GM10847 (cell line): ENCODE results near the gene MTAP.

ENCODE experiments used
- POLR2A ChIP-seq: IDR thresholded peaks from 2 replicates; pipeline ENCODE4 v1.6.1; 2011; ENCODE audit not compliant: insufficient read length; ENCODE audit errors: extremely low read depth

The MTAP gene

GRCh38 chr9:21817176-21817575 lies 14.7 kb downstream of the MTAP start:
- no peak for TF ChIP-seq POLR2A

DNA sequence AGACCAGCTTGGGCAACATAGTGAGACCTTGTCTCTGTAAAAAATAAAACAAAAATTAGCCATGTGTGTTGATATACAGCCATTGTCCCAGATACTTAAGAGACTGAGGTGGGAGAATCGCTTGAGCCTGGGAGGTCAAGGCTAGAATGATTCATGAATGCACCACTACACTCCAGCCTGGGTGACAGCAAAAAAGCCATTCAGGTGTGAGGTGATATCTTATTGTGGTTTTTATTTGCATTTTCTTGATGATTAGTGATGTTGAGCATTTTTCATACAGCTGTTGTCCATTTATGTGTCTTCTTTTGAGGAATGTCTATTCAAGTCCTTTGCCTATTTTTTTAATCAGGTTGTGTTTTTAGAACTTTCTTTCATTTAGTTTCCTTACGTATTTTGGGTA lies 23.2 kb downstream of the MTAP start:
- TF ChIP-seq POLR2A: no peak

DNA sequence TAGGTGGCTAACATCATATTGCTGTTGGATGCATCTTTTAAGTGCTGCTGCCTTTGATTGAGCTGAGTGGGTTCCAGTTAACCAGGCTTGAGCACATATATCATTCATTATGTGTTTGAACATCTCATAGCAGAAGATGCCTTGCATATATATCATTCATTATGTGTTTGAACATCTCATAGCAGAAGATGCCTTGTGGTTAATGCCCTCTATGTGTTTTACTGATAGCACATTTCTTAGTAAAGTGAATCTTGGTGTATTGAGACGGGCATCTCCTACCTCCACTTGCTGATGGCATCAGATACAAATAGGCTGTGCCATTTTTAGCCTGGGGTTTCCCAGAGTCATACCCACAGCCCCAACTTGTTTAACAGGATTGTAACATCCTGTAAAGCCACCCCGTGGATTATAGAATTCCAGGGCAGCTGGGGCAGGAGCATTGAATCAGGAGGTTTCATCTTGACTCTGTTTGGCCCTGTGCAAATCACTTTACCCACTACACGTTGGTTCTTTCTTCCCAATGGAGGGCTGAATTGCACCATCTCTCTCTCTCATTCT lies 26.5 kb downstream of the MTAP start:
- no peak for TF ChIP-seq POLR2A

DNA sequence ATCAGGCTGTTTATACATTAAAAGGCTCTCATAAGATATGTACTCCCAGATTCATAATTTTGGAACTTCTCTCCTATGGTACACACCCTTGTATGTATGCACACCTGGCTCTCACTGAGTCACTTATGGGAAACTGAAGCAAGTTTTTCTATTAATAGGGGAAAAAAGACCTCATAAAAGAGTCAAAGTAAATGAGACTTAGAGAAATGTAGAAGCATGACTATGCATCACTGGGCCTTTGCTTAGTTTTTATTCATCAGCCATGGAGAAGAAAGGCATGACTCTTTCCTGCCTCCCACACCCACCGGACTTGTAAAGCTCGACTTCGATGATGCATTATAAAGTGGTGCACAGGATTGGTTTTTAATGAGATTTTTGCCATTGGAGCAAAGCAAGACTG lies 28.2 kb downstream of the MTAP start:
- TF ChIP-seq POLR2A: no peak

GRCh38 chr9:21831841-21832509 lies 29.5 kb downstream of the MTAP start:
- no peak for TF ChIP-seq POLR2A

DNA sequence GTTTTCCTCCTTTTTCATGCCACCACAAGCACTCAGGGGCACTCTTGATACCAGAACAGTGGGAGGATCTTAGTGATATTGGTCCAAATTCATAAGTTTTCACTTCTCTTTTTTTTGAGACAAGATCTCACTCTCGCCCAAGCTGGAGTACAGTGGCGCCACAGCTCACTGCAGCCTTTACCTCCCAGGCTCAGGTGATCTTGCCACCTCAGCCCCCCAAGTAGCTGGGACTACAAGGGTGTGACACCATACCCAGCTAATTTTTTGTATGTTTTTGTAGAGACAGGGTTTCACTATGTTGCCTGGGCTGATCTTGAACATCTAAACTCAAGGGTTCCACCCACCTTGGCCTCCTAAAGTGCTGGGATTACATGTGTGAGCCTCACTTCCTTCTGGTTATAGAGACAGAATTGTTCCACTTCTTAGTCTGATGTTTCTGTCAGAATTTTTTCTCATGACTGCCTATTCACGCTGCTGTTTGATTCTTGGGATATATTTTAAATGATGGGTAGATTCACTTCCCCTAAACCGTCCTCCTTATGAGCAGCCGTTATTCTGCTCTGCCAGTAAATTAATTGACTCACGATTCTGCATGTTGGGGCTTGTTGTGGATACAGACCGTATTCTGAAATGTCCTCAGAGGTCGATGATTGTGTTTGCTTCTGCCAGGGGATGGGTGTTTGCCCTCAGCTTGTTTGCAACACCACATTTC lies 30.8 kb downstream of the MTAP start:
- no peak for TF ChIP-seq POLR2A

DNA sequence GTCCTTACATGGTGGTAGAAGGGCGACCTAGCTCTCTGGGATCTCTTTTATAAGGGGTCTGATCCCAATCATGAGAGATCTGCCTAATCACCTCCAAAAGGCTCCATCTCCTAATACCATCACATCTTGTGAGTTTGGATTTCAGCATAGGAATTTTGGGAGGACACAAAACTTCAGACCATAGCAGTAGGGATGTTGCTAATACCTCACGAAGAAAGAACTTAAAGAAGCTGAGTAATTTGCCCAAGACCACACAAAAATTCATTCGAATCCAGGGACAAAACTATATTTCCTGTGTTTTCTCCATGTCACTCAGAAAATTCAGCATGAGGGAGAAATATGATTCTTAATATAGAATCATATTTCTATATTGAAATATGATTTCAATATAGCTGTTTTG lies 32.7 kb downstream of the MTAP start:
- TF ChIP-seq POLR2A: no peak

- TF ChIP-seq POLR2A: no peak
Measured at GRCh38 chr9:21836437-21837161, 34.2 kb downstream of the MTAP start.

GRCh38 chr9:21837501-21837900 lies 35.1 kb downstream of the MTAP start:
- no peak for TF ChIP-seq POLR2A

- TF ChIP-seq POLR2A: no peak
Measured at GRCh38 chr9:21840647-21841046, 38.2 kb downstream of the MTAP start.

DNA sequence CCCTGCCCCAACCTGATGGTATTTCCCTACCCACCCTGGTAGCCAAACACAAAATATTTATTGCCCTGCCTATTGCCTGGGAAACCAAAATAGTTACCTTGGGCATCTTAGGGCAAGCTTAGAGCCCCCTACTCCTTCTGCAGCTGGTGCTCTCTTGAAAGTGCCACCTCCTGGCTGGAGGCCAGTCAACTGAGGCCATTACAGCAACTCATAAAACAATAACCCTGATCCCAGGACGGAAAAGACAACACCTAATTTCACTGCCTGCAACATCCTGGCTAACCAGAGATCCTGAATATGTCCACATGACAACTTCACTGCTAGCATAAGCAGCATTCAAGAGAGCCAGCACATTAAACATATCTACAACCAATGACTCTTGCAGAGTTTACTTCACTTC lies 38.7 kb downstream of the MTAP start:
- TF ChIP-seq POLR2A: no peak

DNA sequence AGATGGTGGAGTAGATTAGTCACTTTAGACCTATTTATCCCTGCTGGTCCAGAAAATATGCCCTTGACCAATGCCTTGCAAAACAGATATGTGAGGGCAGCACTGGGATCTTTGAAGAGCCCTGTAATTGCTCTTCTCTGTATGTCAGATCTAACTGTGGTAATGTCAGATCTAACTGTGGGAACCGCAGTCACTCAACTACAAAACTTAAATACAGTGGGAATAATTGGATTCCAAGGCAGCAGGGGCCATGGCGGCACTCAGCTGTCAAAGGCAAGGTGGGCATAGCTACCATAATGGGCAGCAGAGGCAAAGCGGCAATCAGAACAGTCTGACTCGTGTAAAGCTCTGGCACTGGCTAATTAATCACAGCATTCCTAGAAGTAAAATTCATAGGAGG lies 46.2 kb downstream of the MTAP start:
- no peak for TF ChIP-seq POLR2A

DNA sequence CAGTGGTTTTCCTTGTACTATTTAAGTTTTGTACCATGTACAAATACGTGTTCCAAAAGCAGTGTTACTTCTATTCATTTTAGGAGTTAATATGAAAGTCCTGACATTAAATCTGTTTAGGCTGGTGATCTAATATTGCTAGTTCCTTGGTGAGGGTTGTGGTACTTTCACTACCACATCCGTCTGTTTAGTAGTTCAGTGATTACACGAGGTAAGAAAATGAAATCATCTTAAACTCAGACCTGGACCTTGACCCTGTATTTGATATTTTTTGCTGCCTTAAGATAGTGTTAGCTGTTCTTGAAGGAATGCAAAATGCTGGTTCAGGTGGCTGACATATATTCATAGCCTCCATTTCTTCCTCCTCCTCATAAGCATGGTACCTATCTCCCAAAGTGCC lies 50.3 kb downstream of the MTAP start:
- no peak for TF ChIP-seq POLR2A

- no peak for TF ChIP-seq POLR2A
Measured at GRCh38 chr9:21853414-21853813, 51.0 kb downstream of the MTAP start.

DNA sequence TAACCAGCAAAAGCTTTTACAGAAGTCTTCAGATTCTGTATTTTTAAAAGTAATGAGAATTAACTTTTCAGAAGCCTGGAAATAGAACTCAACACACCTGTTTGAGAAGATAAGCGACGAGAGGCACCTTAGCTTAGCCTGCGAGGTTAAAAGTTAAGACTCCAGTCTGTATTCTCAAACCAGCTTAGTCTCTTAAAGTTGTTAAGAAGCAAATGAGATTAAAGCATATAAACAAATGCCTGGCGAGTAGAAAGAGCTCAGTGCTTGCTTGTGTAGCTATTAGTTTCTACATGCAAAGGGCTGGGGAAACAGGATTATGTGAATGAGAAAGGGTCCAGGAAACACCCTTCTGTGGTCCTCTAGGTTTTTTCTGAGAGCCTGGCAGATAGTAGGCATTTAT lies 51.7 kb downstream of the MTAP start:
- TF ChIP-seq POLR2A: no peak

DNA sequence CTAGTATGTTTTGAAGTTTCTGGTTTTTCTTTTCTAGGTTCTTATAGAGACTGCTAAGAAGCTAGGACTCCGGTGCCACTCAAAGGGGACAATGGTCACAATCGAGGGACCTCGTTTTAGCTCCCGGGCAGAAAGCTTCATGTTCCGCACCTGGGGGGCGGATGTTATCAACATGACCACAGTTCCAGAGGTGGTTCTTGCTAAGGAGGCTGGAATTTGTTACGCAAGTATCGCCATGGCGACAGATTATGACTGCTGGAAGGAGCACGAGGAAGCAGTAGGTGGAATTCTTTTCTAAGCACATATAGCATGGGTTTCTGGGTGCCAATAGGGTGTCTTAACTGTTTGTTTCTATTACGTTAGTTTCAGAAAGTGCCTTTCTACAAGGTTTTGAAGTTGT lies 52.2 kb downstream of the MTAP start:
- TF ChIP-seq POLR2A: no peak
